Lower leg skin (tissue), 4 donors: Measurements from ENCODE around the gene SLPI. TPM values are rescaled to one million over a fixed set of nuclear protein-coding genes. Genes with fewer than 3 reads are reported as not detected.

ENCODE experiments used
- DNase-seq, 2 donors: peaks; one replicate each; pipeline ENCODE4 v3.0.0-alpha.2; 2019; ENCODE audit warnings: low spot score in 2 of 2
- H3K4me3 ChIP-seq: fragments of 200-600 bp; sonication (generic); 2 replicates; pipeline ENCODE4 v1.5.1; 2017; ENCODE audit warnings: mild to moderate bottlenecking, low read depth; ENCODE audit not compliant: poor library complexity, severe bottlenecking
- POLR2A ChIP-seq, 2 donors: fragments of 450-650 bp; IDR thresholded peaks; one replicate each; pipeline ENCODE4 v1.6.1; 2016 to 2017; ENCODE audit warnings: antibody characterized with exemption in 2 of 2, mild to moderate bottlenecking in 1 of 2, moderate library complexity in 1 of 2
- WGBS, 2 donors: methylation state at CpG; one replicate each; pipeline ENCODE4 v1.1.5; 2018; 5-methylcytosine and 5-hydroxymethylcytosine counted together
- intact Hi-C: fragments of 100-400 bp; cut with DNase I; formaldehyde crosslinking; loops from one replicate; pipeline ENCODE4 v1.15.0; 2023; ENCODE audit warnings: low total_unique reads
- total RNA-seq, 4 donors: library from RNA; depleted of rRNA; stranded (reverse); fragments of >200 nt; gene quantifications; one replicate each; pipeline ENCODE4 v1.1.0, GENCODE V29; 2016
- TF ChIP-seq, protein P1 (sequence below), 3 donors: fragments of 450-650 bp; IDR thresholded peaks; one replicate each; pipeline ENCODE4 v1.5.1; 2016; ENCODE audit warnings: antibody characterized with exemption in 3 of 3, mild to moderate bottlenecking in 3 of 3, moderate library complexity in 2 of 3

Gene SLPI
- total RNA-seq, 4 donors from 2014 or later, result 206 to 584 (median 292) TPM

DNA sequence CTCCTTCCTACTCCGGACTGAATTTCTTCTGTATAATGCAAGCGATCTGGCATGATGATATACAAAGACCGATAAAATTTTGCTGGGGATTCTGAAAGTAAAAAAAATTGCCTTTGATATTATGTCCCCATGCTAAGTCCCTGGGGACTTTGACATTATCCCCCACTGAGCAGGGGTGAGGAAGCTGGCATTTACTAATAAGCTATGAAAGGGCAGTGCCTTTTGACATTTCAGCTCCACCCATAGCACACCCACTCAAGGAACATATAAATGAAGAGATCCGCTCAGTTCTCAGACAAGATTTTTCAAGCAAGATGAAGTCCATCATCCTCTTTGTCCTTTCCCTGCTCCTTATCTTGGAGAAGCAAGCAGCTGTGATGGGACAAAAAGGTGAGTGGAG lies 33.3 kb downstream of the SLPI start, which contains the start of gene SEMG2:
TSS of gene SEMG2 (plus strand) at position 298 of the 400 bp plus-strand sequence. CDS start at position 315, 17 bp downstream.
- intact Hi-C loops, result no loop called here
- H3K4me3 ChIP-seq, result no peak within 1 kb of the TSS
- no peak for DNase-seq
- TF ChIP-seq POLR2A (IDR thresholded peaks at IDR 0.05), result no peak
- TF ChIP-seq, protein P1, sequence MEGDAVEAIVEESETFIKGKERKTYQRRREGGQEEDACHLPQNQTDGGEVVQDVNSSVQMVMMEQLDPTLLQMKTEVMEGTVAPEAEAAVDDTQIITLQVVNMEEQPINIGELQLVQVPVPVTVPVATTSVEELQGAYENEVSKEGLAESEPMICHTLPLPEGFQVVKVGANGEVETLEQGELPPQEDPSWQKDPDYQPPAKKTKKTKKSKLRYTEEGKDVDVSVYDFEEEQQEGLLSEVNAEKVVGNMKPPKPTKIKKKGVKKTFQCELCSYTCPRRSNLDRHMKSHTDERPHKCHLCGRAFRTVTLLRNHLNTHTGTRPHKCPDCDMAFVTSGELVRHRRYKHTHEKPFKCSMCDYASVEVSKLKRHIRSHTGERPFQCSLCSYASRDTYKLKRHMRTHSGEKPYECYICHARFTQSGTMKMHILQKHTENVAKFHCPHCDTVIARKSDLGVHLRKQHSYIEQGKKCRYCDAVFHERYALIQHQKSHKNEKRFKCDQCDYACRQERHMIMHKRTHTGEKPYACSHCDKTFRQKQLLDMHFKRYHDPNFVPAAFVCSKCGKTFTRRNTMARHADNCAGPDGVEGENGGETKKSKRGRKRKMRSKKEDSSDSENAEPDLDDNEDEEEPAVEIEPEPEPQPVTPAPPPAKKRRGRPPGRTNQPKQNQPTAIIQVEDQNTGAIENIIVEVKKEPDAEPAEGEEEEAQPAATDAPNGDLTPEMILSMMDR (IDR thresholded peaks at IDR 0.05), result no peak
- 86 to 87% methylated on average over 4 of the region's 4 CpGs for WGBS, 2 donors

DNA sequence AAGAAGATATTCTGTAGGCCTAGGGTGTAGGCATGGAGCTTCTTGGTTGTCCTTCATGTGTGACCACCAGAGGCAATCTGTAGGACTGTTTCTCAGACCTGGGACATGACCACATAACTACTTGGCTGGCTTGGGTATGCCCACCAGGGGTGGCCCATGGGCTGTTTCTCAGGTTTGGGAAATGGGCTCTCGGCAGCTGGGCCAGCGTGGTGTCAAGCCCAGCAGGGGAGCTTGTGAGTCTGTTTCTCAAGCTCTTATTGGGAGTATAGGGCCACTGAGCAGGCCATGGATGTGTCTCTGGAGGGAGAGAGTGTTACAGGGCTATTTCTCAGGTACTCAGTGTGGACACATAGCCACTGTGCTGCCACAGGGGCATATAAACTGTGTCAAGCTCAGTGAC lies 35.7 kb downstream of the SLPI start:
- no peak for DNase-seq
- H3K4me3 ChIP-seq, result no peak overlapping the region
- intact Hi-C loops, result no loop called here
- no peak for TF ChIP-seq POLR2A (IDR thresholded peaks at IDR 0.05)
- TF ChIP-seq, protein P1 (IDR thresholded peaks at IDR 0.05), result no peak
- 81 to 100% methylated on average over 2 of the region's 2 CpGs for WGBS, 2 donors

DNA sequence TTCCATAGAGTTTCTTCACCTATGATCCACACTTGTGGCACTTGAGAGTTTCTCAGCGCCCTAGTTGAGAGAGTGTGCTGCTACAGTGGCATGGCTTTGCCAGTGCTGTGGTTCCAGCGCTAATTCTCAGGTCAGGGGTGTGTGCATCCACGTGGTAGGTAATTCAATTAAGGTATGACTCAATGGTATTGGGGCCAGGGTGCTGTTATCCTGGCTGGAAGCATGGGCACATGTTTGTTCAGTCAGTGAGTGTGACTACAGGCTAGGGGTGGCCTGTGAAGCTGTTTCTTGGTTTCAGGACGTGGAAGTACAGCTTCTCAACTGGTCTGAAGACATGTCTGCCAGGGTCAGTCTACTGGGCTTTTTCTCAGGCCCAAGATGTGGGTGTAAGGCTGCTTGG lies 36.2 kb downstream of the SLPI start:
- no peak for TF ChIP-seq POLR2A (IDR thresholded peaks at IDR 0.05)
- TF ChIP-seq, protein P1 (IDR thresholded peaks at IDR 0.05), result no peak
- no peak for DNase-seq
- H3K4me3 ChIP-seq, result no peak overlapping the region
- 49 to 54% methylated on average over 4 of the region's 4 CpGs for WGBS, 2 donors
- intact Hi-C loops, result no loop called here

DNA sequence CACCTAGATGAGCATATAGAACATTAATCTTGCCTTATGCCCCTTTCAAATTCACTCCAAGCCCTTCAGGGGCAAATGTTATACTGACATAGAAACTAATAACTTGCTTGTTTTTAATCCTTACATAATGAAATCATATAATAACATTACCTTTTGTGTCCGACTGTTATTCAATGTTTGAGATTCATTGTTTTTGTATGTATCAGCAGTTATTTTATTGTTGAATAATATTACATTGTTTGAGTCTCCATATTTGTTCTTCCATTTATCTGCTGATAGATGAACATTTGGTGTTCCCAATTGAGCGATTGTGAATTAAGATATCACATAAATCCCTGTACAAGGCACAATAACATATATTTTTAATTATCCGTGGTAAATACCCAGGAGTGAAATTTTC lies 41.5 kb downstream of the SLPI start:
- intact Hi-C loops, result no loop called here
- WGBS, 2 donors, result 88% methylated on average over 3 of the region's 3 CpGs
- DNase-seq, result no peak
- no peak overlapping the region for H3K4me3 ChIP-seq
- TF ChIP-seq, protein P1 (IDR thresholded peaks at IDR 0.05), result no peak
- no peak for TF ChIP-seq POLR2A (IDR thresholded peaks at IDR 0.05)

DNA sequence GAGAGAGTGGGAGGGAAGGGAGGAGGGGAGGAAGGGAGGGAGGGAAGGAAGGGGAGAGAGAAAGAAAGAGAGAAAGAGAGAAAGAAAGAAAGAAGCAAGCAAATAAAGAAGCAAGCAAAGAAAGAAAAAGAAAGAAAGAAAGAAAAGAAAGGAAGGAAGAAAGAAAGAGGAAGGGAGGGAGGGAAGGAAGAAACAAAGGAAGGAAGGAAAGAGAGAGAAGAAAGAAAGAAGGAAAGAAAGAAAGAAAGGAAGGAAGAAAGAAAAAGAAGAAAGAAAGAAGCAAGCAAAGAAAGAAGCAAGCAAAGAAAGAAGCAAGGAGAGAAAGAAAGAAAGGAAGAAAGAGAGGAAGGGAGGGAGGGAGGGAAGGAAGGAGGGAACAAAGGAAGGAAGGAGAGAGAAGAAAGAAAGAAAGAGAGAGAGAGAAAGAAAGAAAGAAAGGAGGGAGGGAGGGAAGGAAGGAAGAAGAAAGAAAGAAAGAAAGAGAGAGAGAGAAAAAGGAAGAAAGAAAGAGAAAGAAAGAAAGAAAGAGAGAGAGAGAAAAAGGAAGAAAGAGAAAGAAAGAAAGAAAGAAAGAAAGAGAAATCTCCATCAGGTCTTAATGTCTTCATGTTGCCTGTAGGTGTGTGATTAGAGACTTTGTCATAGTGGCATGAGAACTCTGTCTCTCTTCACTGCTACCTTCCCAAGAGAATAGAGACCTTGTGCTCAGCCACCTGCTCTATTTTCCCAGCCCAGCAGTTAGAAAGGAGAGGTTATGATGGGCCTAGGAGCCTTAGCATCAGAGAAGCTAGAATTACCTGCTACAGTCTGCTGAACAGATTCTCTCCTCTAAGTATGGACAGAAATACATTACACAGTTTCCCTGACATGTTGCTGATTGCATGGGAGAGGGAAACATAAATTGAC lies 42.5 kb downstream of the SLPI start:
- no peak overlapping the region for H3K4me3 ChIP-seq
- intact Hi-C loops, result no loop called here
- no peak for TF ChIP-seq POLR2A (IDR thresholded peaks at IDR 0.05)
- TF ChIP-seq, protein P1 (IDR thresholded peaks at IDR 0.05), result no peak
- no peak for DNase-seq
